Renal cortex interstitium (tissue), 11 donors: ENCODE measurements around the gene COPG1. TPM values are rescaled to one million over a fixed set of nuclear protein-coding genes. Genes with fewer than 3 reads are reported as not detected.
"Not testable (repeated sequence)": the region's sequence is repeated elsewhere in the genome, so short reads cannot be mapped to it uniquely, and the experiment has no call there.

Experiments
- DNase-seq, 11 donors: peaks; one replicate each; pipeline ENCODE4 v3.0.0-alpha.2; 2013; ENCODE audit warnings: low read depth in 9 of 11, low spot score in 4 of 11; ENCODE audit errors: extremely low read depth in 1 of 11
- polyA plus RNA-seq, 3 donors: library from polyadenylated mRNA; unstranded; fragments of 120-200 nt; gene quantifications; one replicate each; pipeline ENCODE4 v1.2.1, GENCODE V29; 2013; ENCODE audit not compliant: insufficient read length in 3 of 3

The COPG1 gene
- polyA plus RNA-seq, 3 donors: 161 to 170 (median 167) TPM

GRCh38 chr3:129234441-129234840 is 15.0 kb upstream of the COPG1 start:
- DNase-seq: no peak

GRCh38 chr3:129235344-129235917 is 14.0 kb upstream of the COPG1 start:
- no peak for DNase-seq

GRCh38 chr3:129238945-129239705 is 10.3 kb upstream of the COPG1 start:
- DNase-seq: no peak

GRCh38 chr3:129239991-129240390 is 9.4 kb upstream of the COPG1 start:
- no peak for DNase-seq

- DNase-seq: no peak
Observed at GRCh38 chr3:129240436-129240835, 9.0 kb upstream of the COPG1 start.

- no peak for DNase-seq
Observed at GRCh38 chr3:129245141-129245540, 4.3 kb upstream of the COPG1 start.

GRCh38 chr3:129245641-129246306 is 3.6 kb upstream of the COPG1 start:
- DNase-seq: peak; percentile 50 to 89 (median 75)

- DNase-seq: no peak
Observed at GRCh38 chr3:129246636-129247035, 2.8 kb upstream of the COPG1 start.

GRCh38 chr3:129248286-129248979 is 973 bp upstream of the COPG1 start:
- no peak for DNase-seq

GRCh38 chr3:129252748-129253147 is 3.3 kb downstream of the COPG1 start:
- no peak for DNase-seq

- no peak for DNase-seq
Observed at GRCh38 chr3:129254536-129255230, 5.3 kb downstream of the COPG1 start.

GRCh38 chr3:129256270-129256669 is 6.9 kb downstream of the COPG1 start:
- no peak for DNase-seq

- no peak for DNase-seq
Observed at GRCh38 chr3:129257609-129258008, 8.2 kb downstream of the COPG1 start.

GRCh38 chr3:129259612-129260477 is 10.4 kb downstream of the COPG1 start:
- DNase-seq: no peak

- DNase-seq: no peak
Observed at GRCh38 chr3:129260606-129261005, 11.2 kb downstream of the COPG1 start.

GRCh38 chr3:129261894-129262293 is 12.5 kb downstream of the COPG1 start:
- DNase-seq: no peak

GRCh38 chr3:129263161-129263910 is 13.9 kb downstream of the COPG1 start:
- DNase-seq: no peak

- DNase-seq: not testable (repeated sequence)
Observed at GRCh38 chr3:129264994-129265393, 15.6 kb downstream of the COPG1 start.
